GM12892 (cell line): ENCODE measurements around the gene CLIP1.
"Not testable (repeated sequence)": the region's sequence is repeated elsewhere in the genome, so short reads cannot be mapped to it uniquely, and the experiment has no call there.

ENCODE experiments used
- DNase-seq: peaks from one replicate; pipeline ENCODE4 v3.0.0; 2011; ENCODE audit not compliant: insufficient read length
- FAIRE-seq: peaks from 2 replicates; lab custom pipeline; 2011; peaks lifted over from hg19 to GRCh38; lab: Jason Lieb, UNC
- POLR2A ChIP-seq: IDR thresholded peaks from 2 replicates; pipeline ENCODE4 v1.6.1; 2011; ENCODE audit warnings: low read depth, low read length, control low read depth
- POLR2AphosphoS5 ChIP-seq: IDR thresholded peaks from 2 replicates; pipeline ENCODE4 v1.6.1; 2011; ENCODE audit warnings: low read depth, low read length, control low read depth
- TAF1 ChIP-seq: IDR thresholded peaks from 2 replicates; pipeline ENCODE4 v1.6.1; 2011; ENCODE audit warnings: low read depth, mild to moderate bottlenecking, control low read depth, low read length, borderline replicate concordance

Gene CLIP1

DNA sequence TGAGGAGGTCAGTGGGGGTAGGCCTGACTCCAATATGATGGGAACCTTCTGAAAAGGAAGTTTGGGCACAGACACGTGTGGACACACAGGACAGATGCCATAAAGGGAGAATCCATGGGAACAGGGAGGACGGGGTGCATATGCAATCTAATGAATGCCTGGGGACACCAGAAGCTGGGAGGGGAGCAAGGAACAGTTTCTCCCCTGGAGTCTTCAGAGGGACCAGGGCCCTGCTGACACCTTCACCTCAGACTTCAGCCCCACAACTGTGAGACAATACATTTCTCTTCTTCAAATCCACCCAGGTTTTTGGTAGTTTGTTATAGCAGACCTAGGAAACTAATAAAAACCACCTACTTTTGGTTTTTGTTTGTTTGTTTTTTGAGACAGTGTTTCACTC is 35.2 kb upstream of the CLIP1 start:
- no peak for DNase-seq
- peak; percentile 5 for FAIRE-seq
- TF ChIP-seq POLR2A (no peak), POLR2AphosphoS5 (no peak), TAF1 (no peak)

DNA sequence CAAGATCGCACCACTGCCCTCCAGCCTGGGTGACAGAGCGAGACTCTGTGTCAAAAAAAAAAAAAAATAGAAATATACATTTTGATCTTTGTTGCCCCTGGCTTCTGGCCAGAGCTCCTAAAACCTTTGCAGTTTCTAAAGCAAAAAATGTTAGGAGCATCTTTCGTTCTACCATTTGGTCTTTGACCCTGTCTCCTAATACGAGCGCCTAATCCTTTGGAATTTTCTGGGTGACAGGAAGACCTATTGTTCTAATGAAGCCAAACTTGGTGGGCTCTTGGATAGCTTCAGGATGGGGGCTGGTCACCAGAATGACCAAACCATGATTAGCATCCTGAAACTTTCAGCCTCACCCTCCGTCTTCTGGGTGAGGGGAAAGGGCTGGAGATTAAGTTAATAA is 32.3 kb upstream of the CLIP1 start:
- no peak for TF ChIP-seq POLR2A
- TF ChIP-seq POLR2AphosphoS5 = no peak
- TF ChIP-seq TAF1 = no peak
- DNase-seq (no peak), FAIRE-seq (no peak)

DNA sequence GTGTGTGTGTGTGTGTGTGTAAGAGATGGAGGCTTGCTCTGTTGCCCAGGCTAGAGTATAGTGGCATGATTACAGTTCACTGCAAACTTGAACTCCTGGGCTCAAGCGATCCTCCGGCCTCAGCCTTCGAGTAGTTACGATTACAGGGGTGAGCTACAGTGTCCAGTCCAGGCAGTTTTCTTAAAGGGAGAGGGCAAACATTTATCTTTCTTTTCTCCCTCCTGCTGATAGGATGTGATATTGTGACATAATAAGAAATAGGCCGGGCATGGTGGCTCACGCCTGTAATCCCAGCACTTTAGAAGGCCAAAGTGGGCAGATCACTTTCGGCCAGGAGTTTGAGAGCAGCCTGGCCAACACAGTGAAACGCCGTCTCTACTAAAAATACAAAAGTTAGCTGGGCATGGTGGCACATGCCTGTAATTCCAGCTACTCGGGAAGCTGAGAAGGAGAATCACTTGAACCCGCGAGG is 31.8 kb upstream of the CLIP1 start:
- TF ChIP-seq TAF1 (no peak), POLR2AphosphoS5 (no peak), POLR2A (no peak)
- FAIRE-seq = no peak
- no peak for DNase-seq

DNA sequence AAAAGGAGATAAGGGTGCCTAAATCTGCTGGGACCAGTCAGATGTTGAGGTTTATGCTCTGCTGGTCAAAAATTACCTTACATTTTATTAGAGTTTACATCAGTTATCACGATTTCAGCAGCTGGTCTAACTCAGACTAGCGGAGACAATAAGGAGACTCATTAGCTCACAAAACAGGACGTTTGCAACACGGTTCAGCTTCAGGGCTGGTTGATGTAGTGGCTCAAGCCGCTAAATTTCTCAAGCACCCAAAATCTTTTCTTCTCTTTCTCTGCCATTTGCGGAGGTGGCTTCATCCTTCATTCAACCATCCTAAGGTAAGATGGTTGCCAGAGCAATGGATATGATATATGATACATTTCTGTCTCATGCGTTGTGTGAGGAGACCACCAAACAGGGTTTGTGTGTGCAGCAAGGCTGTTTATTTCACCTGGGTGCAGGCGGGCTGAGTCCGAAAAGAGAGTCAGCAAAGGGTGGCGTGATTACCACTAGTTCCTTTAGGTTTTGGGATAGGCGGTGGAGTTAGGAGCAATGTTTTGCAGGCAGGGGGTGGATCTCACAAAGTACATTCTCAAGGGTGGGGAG is 30.3 kb upstream of the CLIP1 start:
- FAIRE-seq = no peak
- no peak for TF ChIP-seq POLR2A
- no peak for TF ChIP-seq TAF1
- no peak for TF ChIP-seq POLR2AphosphoS5

DNA sequence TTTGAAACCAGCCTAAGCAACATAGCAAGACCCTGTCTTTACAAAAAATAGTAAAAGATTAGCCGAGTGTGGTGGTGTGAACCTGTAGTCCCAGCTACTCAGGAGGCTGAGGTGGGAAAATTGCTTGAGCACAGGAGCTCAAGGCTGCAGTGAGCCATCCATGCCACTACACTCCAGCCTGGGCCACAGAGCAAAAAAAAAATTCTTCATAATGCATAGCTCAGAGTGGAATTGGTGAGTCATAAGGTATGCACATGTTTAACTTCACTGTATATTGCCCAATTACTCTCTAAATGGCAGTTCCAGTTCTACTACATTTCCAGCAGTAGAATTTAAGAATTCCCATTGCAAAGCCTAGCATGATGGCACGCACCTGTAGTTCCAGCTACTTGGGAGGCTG is 26.8 kb upstream of the CLIP1 start:
- TF ChIP-seq TAF1 (no peak), POLR2A (no peak), POLR2AphosphoS5 (no peak)
- FAIRE-seq (no peak), DNase-seq (no peak)

More for the DNA sequence above, 30.3 kb upstream of the CLIP1 start:
- DNase-seq = no peak

DNA sequence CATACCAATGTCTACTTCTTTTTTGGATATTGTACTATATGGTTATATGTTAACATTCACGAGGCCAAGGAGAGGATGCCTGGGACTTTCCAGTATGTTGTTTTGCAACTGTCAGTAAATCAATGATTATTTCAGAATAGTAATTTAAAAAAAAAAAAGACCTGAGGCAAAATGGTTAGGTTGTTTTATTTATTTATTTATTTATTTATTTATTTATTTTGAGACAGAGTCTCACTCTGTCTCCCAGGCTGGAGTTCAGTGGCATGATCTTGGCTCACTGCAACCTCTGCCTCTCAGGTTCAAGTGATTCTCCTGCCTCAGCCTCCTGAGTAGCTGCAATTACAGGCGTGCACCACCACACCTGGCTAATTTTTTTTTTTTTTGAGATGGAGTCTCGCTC is 25.4 kb upstream of the CLIP1 start:
- FAIRE-seq, DNase-seq: not testable (repeated sequence)

DNA sequence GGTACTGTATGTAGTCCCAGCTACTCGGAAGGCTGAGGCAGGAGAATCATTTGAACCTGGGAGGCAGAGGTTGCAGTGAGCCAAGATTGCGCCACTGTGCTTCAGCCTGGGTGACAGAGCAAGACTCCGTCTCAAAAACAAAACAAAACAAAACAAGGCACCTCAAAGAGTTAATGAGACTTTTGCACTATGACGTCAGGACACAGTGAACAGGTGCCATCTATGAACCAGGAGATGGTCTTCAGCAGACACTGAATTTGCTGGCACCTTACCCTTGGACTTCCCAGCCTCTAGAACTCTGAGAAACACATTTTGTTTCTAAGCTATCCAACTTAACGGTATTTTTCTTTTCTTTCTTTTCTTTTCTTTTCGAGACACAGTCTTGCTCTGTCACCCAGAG is 23.9 kb upstream of the CLIP1 start:
- not testable (repeated sequence) for DNase-seq, FAIRE-seq

DNA sequence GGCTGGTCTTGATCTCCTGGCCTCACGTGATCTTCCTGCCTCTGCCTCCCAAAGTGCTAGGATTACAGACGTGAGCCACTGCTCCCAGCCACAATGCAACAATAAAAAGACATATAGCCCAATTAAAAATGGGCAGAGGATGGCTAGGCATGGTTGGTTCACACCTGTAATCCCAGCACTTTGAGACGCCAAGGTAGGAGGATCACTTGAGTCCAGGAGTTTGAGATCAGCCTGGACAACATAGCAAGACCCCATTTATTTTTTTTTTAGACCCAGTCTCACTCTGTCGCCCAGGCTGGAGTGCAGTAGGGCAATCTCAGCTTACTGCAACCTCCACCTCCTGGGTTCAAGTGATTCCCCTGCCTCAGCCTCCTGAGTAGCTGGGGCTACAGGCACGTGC is 21.6 kb upstream of the CLIP1 start:
- FAIRE-seq, DNase-seq: not testable (repeated sequence)

DNA sequence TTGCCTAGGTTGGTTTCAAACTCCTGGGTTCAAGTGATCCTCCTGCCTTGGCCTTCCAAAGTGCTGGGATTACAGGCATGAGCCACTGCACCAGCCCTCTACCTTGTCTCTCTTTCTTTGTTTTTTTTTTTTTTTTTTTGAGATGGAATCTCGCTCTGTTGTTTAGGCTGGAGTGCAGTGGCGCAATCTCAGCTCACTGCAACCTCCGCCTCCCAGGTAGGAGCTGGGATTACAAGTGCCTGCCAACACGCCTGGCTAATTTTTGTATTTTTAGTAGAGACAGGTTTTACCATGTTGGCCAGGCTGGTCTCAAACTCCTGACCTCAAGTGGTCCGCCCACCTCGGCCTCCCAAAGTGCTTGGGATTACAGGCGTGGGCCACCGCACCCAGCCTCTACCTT is 16.4 kb upstream of the CLIP1 start:
- not testable (repeated sequence) for DNase-seq

DNA sequence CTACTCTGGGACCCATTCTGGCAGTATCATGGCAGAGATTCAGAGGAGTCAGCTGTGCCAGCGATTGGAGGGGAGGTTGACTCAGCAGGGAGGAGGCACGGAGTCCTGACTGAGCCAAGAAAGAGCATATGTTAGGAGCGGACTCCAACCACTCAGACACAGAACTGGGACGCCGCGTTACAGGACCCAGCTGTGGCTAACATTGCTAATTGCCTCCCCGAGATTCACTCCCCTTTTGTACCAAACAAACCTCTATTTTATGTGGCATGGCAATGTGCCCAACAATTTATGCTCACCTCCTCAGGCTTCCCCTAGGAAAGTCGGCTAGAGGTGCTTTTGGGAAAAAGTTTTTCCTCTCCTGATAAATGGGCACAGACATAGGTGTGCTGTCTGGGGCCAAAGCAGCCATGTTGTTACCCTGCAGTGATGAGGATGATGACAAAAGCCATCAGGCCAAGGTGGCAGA is 15.2 kb upstream of the CLIP1 start:
- FAIRE-seq (no peak), DNase-seq (no peak)
- no peak for TF ChIP-seq POLR2AphosphoS5
- TF ChIP-seq POLR2A = no peak
- no peak for TF ChIP-seq TAF1

More for the DNA sequence above, 16.4 kb upstream of the CLIP1 start:
- FAIRE-seq = not testable (repeated sequence)

DNA sequence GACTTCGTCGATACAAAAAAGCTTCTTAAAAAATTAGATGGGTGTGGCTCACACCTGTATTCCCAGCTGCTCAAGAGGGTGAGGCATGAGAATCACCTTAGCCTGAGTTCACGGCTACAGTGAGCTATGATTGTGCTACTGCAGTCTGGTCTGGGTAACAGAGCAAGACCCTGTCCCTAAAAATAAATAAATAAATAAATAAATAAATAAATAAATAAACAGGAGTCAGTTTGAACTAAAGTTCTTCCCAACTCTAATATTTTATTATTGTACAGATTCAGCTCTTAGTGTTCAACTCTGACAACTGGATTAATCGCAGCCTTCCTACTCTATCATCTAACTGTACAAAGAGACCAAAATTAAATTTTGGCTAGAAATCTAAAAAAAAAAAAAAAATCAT is 12.7 kb upstream of the CLIP1 start:
- FAIRE-seq = no peak
- TF ChIP-seq TAF1 = no peak
- no peak for TF ChIP-seq POLR2A
- TF ChIP-seq POLR2AphosphoS5 = no peak
- DNase-seq = no peak

DNA sequence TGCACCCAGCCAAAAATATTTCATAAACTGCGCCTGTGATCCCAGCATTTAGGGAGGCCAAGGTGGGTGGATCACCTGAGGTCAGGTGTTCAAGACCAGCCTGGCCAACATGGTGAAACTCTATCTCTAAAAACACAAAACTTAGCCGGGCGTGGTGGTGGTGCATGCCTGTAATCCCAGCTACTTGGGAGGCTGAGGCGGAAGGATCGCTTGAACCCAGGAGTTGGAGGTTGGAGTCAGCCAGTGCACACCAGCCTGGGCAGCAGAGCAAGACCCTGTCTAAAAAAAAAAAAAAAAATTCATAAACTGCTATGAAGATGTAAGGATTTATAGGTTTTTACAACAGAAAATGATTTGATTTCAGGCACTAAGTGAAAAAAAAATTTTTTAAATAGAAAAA is 6.6 kb upstream of the CLIP1 start:
- not testable (repeated sequence) for FAIRE-seq, DNase-seq

DNA sequence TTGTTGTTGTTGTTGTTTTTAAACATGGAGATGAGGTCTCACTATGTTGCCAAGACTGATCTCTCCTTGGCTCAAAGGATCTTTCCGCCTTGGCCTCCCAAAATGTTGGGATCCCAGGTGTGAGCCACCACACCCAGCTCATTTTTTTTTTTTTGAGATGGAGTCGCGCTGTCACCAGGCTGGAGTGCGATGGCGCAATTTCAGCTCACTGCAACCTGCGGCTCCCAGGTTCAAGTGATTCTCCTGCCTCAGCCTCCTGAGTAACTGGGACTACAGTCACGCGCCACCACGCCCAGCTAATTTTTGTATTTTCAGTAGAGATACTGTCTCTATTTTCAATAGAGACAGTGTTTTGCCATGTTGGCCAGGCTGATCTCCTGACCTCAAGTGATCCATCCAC is 4.9 kb upstream of the CLIP1 start:
- no peak for FAIRE-seq
- TF ChIP-seq TAF1 = no peak
- TF ChIP-seq POLR2AphosphoS5 = no peak
- no peak for TF ChIP-seq POLR2A

More for the DNA sequence above, 4.9 kb upstream of the CLIP1 start:
- no peak for DNase-seq
